GM12878 (cell line): ENCODE results near the gene NCKIPSD. TPM values are rescaled to one million over a fixed set of nuclear protein-coding genes. Genes with fewer than 3 reads are reported as not detected.

Experiments used
- ATF3 ChIP-seq: IDR thresholded peaks from 2 replicates; pipeline ENCODE4 v1.6.1; 2011; ENCODE audit warnings: low read depth, mild to moderate bottlenecking, low read length, moderate library complexity, borderline replicate concordance; ENCODE audit errors: extremely low read depth
- BCLAF1 ChIP-seq: fragments of 450-650 bp; IDR thresholded peaks from 2 replicates; pipeline ENCODE4 v1.6.1; 2017; ENCODE audit warnings: antibody characterized with exemption, mild to moderate bottlenecking, moderate library complexity
- BHLHE40 ChIP-seq, 2 experiments: fragments of 450-650 bp in 1 of 2; IDR thresholded peaks; 2 replicates each; pipeline ENCODE4 v1.6.1; 2011 to 2017; ENCODE audit warnings: low read depth in 2 of 2, borderline replicate concordance in 1 of 2, improper control_type of control experiment in 1 of 2, low read length in 1 of 2, mild to moderate bottlenecking in 1 of 2
- BRCA1 ChIP-seq: IDR thresholded peaks from 2 replicates; pipeline ENCODE4 v1.6.1; 2011; ENCODE audit warnings: low read depth, low read length, improper control_type of control experiment
- CBX5 ChIP-seq: sonication (generic); IDR thresholded peaks from 2 replicates; pipeline ENCODE4 v1.6.1; 2016; ENCODE audit warnings: low read depth, moderate library complexity, mild to moderate bottlenecking, inconsistent platforms
- ESRRA ChIP-seq: IDR thresholded peaks from 2 replicates; pipeline ENCODE4 v1.6.1; 2012; ENCODE audit warnings: mild to moderate bottlenecking, low read length, improper control_type of control experiment
- GATAD2B ChIP-seq: fragments of 450-650 bp; conservative IDR thresholded peaks from 2 replicates; pipeline ENCODE4 v1.6.1; 2017; ENCODE audit warnings: low read depth, mild to moderate bottlenecking, moderate library complexity
- MTA3 ChIP-seq: IDR thresholded peaks from 2 replicates; pipeline ENCODE4 v1.6.1; 2012; ENCODE audit warnings: low read length, inconsistent platforms, borderline replicate concordance
- MYB ChIP-seq: fragments of 150-350 bp; IDR thresholded peaks from 2 replicates; pipeline ENCODE4 v1.6.1; 2014; ENCODE audit warnings: mild to moderate bottlenecking, low read depth, low read length, borderline replicate concordance
- NFYB ChIP-seq: IDR thresholded peaks from 2 replicates; pipeline ENCODE4 v1.6.1; 2011; ENCODE audit warnings: low read depth, mild to moderate bottlenecking, low read length, improper control_type of control experiment, moderate library complexity; ENCODE audit not compliant: insufficient read depth
- NR2F1 ChIP-seq: fragments of 450-650 bp; conservative IDR thresholded peaks from 2 replicates; pipeline ENCODE4 v1.6.1; 2017; ENCODE audit warnings: mild to moderate bottlenecking
- POLR2AphosphoS5 ChIP-seq: IDR thresholded peaks from 2 replicates; pipeline ENCODE4 v1.6.1; 2011; ENCODE audit warnings: mild to moderate bottlenecking, low read length, inconsistent platforms
- RB1 ChIP-seq: fragments of 450-650 bp; formaldehyde crosslinking; IDR thresholded peaks from 2 replicates; pipeline ENCODE4 v1.6.1; 2017; ENCODE audit warnings: mild to moderate bottlenecking, borderline replicate concordance
- SMARCA5 ChIP-seq: fragments of 450-650 bp; IDR thresholded peaks from 2 replicates; pipeline ENCODE4 v1.6.1; 2017; ENCODE audit warnings: mild to moderate bottlenecking
- SPI1 ChIP-seq: IDR thresholded peaks from 2 replicates; pipeline ENCODE4 v1.6.1; 2011; ENCODE audit warnings: low read depth, mild to moderate bottlenecking, low read length, moderate library complexity, borderline replicate concordance; ENCODE audit not compliant: insufficient read depth
- TAF1 ChIP-seq: IDR thresholded peaks from 2 replicates; pipeline ENCODE4 v1.6.1; 2011; ENCODE audit warnings: mild to moderate bottlenecking, low read depth, low read length, borderline replicate concordance
- WRNIP1 ChIP-seq: IDR thresholded peaks from 2 replicates; pipeline ENCODE4 v1.6.1; 2011; ENCODE audit warnings: low read depth, low read length, improper control_type of control experiment, borderline replicate concordance
- ZBTB33 ChIP-seq: fragments of 450-650 bp; IDR thresholded peaks from 2 replicates; pipeline ENCODE4 v1.6.1; 2017; ENCODE audit warnings: mild to moderate bottlenecking
- polyA plus RNA-seq, 11 experiments: library from polyadenylated mRNA; depleted of rRNA in 4 of 11; unstranded in 6 of 11; stranded (reverse) in 5 of 11; fragments of >200 nt; fragmentation: Nextera tagmentation in 4 of 11; fragmentation: Illumina TruSeq in 1 of 11; extraction: Ambion mirVana in 4 of 11; extraction: Trizol in 1 of 11; gene quantifications; 1 replicate in 1 of 11; 2 replicates in 10 of 11; pipeline versions ENCODE4 v1.2.1 to v1.2.3, GENCODE V29; 2011 to 2016; ENCODE audit warnings: inconsistent platforms in 2 of 11, missing spikeins in 2 of 11, low read depth in 1 of 11
- total RNA-seq, 4 experiments: library from RNA; depleted of rRNA in 3 of 4; stranded (reverse); fragments of >200 nt in 3 of 4; fragmentation: Illumina TruSeq in 1 of 4; extraction: Trizol in 1 of 4; gene quantifications; 2 replicates each; pipeline versions ENCODE4 v1.2.1 to v1.2.3, GENCODE V29; 2013 to 2021

NCKIPSD gene
- total and polyA plus RNA-seq, 10 of the 15 experiments (the other 5 are each of a cell fraction or from before 2014, with no cell fraction given) = 0.93 to 31.6 (median 15.2) TPM

DNA sequence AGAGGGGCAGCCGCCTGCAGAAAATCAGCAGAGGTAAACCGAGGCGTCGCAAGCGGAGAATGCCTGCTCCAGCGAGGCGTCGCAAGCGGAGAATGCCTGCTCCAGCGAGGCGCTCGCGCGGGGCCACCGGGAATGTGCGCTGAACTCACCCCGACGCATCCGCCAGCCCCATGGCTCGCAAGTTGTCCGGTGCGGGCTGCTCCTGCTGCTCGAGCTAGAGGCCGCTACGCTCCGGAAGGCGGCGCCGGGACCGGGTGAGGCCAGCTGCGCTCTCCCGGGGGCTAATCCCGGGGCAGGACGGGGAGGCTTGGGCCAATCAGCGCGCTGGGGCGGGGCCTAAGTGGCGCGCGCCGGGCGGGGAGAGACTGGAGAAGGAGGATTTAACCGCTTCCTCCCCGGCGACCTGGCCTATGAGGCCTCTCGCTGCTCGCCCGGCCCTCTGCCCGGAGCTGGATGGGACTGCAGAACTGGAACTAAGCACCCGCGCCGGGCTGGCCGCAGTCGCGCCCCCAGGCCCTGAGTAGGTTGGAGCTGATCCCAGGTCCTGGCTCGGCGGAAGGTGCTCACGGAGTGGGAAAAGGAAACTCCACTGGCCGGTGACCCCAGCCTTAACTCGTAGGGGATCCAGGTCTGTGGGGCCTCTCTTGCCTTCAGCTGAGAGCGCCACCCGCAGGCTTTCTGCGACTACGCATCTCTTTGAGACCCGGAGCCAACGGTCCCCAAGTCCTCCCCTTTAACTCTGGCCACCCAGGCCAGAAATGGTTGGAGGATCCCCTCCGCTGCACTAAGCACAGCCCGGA, 50.3 kb downstream of the NCKIPSD start, which contains the start of gene SLC26A6 (continued):
- no peak for TF ChIP-seq ESRRA
- no peak for TF ChIP-seq BCLAF1
- 0 out of 2 replicates have a peak, but pooled peaks have one; percentile 55 for TF ChIP-seq SPI1
- TF ChIP-seq RB1 = peak; percentile 79; the same call in 1 of the 2 replicates
- TF ChIP-seq POLR2AphosphoS5 = peak; percentile 65; the same call in 1 of the 2 replicates
- TF ChIP-seq BHLHE40 (IDR thresholded peaks at IDR 0.05; ENCODE audit: borderline replicate concordance in 1 of 2, low read depth in 2 of 2, low read length in 1 of 2) = peak in 1 of 2 experiments; percentile 40; a peak in 1 of 4 replicates
- TF ChIP-seq MYB = no peak
- TF ChIP-seq ZBTB33 = no peak
- TF ChIP-seq ATF3 = no peak
- no peak for TF ChIP-seq WRNIP1
- peak; percentile 70; the same call in 1 of the 2 replicates for TF ChIP-seq GATAD2B
- TF ChIP-seq NR2F1 = peak; percentile 82
- TF ChIP-seq BRCA1 = no peak
- TF ChIP-seq NFYB = peak; percentile 96
- TF ChIP-seq SMARCA5 = peak; percentile 91
- TF ChIP-seq MTA3 = no peak
- TF ChIP-seq CBX5 = no peak
- no peak; the same call in 1 of the 2 replicates for TF ChIP-seq TAF1
